NOMO-1 treated with dmso at 0.1 percent for 144 hours (cell line): Measurements from ENCODE around the gene UBTF.

Experiments
- DNase-seq: peaks from one replicate; lab custom pipeline; 2025; ENCODE audit not compliant: unreplicated experiment; lab: John Stamatoyannopoulos, UW

UBTF gene

DNA sequence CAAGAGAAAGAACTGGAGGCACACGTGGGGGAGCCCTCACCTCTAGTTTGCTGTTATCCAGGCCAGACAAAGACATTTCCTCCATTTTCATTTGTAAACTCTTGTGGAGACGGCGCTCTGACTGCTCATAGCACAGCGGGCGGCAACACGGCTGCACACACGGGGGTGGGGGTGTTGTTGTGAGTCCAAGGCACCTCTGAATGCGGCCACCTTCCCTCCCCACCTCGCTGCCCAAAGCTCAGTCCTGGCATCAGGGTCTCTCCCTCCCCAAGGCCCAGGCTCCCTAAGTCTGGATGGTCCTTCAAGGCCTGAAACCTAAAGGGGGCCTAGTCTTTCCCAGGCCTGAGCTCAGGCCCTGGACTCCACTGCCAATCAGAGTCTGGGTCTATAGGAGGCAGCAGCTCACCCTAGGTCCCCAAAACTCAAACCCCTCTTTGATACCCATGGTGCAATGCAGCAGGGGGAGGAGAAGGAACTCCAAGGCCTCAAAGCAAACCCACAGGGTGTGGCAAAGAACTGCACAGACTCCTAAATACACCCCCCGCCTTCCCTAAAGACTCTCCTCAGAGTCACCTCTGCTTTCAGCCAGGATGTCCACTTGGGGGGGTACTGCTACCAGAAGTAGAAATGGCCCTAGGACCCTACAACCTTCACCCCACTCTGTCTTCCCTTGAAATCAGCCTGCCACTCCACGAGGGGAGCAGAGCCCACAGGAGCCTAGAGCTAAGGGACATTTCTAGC is 21.3 kb downstream of the UBTF start:
- peak; percentile 85 for DNase-seq

DNA sequence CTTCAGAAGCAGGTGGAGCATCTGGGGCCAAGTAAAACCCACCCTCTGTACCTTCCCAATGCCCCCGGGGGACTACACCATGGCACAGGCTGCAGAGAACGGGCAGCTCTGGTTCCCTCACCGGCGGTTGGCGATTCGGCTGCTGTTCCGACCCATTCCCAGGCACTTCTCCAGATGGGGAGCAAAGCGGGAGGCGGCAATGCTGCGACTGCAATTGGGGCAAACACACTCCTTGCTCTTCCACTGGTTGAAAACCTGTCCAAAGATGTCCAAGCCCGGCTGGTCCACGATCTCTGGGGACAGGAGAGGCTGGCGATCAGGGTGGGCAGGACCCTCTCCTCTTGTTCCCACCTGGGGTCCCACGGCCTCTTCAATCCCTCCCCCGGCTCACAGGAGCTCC is 22.4 kb downstream of the UBTF start:
- no peak for DNase-seq

DNA sequence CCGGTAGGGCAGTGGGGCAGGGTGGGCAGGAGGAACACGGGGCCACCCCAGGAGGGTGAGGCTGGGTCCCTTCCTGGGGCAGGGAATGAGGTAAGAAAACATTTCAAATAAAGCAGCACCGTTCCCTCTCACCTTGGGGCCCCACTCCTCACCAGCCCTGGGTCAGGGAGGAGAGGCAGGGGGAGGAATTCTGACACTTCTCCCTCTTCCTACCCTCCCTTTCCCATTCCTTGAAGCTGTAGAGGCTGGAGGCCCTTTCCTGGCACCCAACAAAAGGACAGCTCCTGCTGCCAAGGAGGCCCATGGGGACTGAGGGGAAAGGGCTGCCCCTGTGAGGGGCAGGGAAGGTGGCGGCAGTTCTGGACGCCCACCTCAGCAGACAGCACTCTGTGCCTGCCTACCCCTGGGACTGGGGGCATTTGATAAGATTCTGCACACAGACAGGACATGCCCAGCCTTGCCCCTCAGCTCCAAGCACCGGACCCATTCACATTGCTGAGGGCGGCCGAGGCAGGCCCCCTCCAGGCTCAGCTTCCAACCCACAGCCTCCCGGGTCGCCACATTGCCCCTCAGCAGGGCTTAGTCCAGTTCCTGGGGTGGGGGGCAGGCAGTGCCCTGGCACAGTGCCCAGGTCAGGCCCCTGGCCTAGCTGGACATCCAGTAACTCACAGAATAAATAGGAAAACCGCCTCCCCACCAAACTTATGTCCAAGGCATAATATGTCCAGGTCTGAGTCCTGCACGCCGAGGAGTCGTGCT is 26.0 kb downstream of the UBTF start:
- no peak for DNase-seq

DNA sequence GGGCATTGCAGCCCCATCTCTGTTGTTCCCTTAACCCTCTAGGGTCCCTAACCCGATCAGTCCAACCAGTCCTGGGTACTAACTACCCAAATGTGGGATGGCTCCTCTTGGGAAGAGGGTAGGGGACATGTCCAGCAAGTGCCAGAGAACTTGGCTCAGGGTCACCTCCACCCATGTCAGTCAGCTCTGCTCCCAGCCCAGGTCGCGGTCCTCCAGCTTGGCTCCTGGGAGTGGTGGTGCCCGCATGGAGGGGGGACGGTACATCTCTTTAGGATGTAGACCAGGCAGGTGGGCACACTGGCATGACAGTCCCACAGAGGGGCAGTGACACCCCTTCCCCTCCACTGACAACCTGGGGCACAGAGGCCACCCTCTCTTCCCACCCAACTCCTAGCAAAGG is 26.7 kb downstream of the UBTF start:
- DNase-seq = no peak

DNA sequence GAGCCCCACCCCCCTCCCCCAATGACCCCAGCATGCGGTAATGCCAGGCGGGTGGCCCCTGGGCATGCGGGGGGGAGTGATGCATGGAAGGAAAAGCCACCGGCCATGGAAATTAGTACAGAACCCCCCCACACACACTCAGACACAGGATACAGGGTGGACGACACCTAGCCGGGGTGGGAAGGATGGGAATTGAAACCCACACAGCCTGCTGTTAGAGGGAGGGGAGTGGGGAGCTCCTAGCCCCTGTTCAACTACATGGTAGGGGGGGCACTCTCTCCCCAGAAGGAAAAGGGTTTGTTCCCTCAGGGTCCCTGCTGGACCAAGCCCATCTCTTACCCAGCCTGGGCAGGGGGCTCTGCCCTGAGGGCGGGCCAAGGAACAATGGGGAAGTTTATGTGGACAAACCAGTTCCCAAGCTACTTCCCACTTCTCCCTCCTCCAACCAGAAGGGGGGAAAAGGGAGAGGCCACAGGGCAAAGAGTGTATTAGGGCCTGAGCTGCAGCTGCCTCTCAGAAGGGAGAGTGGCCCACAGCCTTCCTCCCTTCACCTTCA is 27.5 kb downstream of the UBTF start:
- no peak for DNase-seq

DNA sequence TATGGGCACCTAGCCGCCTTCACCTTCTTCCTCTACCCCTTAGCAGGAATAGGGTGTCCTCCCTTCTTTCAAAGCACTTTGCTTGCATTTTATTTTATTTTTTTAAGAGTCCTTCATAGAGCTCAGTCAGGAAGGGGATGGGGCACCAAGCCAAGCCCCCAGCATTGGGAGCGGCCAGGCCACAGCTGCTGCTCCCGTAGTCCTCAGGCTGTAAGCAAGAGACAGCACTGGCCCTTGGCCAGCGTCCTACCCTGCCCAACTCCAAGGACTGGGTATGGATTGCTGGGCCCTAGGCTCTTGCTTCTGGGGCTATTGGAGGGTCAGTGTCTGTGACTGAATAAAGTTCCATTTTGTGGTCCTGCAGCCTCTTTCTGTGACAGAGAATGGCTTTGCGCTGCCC is 28.1 kb downstream of the UBTF start:
- no peak for DNase-seq

DNA sequence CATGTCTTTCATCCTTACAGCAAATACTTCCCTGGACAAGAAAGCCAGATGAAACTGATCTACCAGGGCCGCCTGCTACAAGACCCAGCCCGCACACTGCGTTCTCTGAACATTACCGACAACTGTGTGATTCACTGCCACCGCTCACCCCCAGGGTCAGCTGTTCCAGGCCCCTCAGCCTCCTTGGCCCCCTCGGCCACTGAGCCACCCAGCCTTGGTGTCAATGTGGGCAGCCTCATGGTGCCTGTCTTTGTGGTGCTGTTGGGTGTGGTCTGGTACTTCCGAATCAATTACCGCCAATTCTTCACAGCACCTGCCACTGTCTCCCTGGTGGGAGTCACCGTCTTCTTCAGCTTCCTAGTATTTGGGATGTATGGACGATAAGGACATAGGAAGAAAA is 29.0 kb downstream of the UBTF start:
- no peak for DNase-seq

DNA sequence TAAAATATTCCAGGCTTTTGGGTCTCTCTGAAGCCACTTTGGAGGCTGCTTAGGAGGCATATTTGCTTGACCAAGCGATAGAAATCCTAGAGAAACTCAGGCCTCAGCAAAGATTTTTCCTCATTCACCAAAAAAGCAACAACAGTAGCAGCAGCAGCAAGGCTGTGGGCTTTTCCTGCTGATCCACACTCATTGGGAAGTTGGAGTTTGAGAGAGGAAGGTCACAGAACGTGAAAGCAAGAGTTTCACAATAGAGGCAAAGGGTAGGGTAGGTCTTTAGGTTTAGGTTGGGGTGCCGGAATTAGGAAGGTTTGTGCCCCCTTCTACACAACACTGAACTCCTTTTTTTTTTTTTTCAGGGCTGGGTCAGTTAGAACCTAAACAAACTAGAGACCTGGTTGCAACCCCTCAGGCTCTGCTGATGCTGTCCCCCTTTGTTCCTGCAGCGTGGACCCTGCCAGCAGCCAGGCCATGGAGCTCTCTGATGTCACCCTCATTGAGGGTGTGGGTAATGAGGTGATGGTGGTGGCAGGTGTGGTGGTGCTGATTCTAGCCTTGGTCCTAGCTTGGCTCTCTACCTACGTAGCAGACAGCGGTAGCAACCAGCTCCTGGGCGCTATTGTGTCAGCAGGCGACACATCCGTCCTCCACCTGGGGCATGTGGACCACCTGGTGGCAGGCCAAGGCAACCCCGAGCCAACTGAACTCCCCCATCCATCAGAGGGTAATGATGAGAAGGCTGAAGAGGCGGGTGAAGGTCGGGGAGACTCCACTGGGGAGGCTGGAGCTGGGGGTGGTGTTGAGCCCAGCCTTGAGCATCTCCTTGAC is 30.7 kb downstream of the UBTF start:
- DNase-seq = no peak

DNA sequence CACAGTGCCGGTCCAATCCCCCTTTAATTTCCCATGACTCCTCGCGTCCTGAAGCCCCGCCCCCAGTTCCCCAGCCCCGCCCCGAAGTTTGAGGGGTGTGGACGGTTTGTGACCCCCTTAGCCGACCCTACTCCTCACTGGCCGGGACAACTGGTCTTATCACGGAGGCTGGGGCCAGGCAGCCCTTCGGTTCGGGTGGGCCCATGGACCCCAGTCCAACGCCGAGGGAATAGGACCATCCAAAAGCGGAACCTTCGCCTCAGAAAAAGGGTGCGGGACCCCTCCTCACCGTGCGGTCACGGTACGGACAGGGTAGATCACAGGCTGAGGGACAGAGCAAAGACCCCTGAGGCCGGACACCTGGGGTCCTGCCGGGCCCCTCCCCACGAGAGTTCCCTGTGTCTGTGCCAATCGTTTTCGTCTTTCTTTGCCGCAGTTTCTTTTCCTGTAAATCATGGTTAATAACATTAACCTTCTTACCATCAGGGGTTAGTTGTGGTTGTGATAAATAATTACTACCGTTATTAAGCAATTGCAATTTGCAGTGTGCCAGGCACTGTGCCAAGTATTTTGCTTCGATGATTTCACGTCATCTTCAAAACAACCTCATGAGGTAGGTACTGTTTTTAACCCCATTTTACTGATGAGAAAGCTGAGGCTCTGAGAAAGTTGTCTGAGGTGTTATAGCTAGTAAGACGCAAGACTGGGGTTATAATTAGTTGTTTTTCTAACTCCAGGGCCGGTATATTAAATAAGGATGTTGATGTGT is 32.2 kb downstream of the UBTF start:
- DNase-seq = no peak

DNA sequence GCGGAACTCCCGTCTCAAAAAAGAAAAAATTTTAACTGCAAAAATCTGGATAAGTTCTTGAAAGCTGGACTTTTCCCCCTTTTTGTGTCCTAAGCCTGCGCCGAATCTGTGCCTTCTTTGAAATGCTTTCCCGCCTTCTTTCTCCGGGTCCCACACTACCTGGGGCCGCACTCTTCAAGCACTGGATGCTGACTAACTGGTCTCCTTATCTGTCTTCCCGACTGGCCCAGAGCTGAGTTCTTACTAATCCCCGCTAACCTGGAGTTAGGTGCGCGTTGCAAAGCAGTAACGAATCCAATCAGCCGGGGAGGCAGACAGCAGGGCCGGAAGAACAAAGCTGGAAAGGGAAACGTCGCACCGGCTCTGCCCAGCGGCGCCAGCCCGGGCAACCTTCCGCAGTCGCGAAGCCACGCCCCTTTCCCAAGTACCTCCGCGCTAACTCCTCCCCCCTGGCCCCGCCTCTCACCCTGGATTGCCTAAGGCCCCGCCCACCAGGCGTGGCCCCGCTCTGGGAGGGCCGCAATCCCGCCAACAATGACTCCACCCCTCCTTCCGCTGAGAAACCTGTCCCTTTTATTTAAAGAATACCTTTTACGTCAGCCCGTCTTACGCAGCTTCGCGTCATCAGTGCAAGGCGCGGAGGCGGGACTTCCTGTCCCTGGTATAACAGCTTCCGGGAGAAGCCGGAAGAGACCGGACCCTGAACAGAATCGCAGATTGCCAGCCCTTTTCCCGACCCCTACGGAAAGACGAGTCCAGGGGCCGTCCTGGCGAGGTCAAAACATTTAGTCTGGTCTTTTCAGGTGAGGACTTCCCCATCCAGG is 33.0 kb downstream of the UBTF start, which contains the start of gene TMUB2:
TMUB2 (plus strand) TSS at position 666 of the 824 bp plus-strand sequence. CDS start 737 bp downstream, outside the sequence.
- DNase-seq = peak; percentile 99

DNA sequence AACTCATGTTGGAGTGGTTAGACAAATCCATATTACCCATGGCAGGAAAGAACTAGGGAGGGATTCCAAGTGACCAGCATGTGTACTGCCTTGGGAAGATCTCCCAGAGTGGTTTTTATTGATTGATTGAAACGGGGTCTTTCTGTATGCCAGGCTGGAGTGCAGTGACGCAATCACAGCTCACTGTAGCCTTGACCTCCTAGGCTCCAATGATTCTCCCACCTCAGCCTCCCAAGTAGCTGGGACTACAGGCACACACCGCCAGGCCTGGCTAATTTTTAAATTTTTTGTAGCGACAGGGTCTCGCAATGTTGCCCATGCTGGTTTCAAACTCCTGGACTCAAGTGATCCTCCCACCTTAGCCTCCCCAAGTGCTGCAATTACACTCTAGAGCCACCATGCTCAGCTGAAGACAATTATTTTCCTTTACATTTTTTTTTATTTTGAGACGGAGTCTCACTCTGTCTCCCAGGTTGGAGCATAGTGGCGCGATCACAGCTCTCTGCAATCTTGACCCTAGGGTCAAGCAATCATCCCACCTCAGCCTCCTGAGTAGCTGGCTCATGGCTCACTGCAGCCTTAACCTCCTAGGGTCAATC is 35.2 kb downstream of the UBTF start:
- DNase-seq = no peak

DNA sequence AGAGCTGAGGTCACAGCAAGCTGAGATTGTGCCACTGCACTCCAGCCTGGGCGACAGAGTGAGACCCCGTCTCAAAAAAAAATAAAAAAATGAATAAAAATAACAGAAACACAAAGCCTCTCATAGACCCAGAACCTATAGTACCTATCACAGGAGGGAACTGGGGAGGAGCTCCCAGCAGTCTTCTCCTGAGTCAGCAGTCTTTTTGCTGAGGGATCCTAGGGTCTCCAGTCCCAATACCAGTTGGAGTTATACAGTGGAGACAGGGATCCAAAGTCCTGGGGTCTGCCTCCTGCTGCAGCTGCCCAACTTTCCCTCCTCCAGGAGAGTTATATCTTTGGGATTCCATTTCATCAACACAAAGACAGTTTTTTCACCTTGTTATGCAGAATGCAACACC is 36.5 kb downstream of the UBTF start:
- no peak for DNase-seq

DNA sequence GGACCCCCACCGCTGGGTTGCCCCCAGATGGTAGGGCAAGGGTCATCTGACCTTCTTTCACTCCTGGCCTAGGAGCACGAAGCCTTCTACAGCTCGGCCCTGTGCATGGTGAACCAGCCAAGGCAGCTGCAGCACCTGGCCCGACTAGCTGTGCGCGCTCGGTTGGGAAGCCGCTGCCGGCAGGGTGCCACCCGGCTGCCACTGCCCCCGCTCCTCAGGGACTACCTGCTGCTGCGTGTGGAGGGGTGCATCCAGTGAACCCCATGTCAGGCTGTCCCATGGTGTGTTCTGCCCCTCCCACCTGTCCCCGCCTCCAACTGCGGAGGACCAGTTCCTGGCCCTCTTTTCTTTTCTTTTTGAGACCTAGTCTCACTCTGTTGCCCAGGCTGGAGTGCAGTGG is 41.3 kb downstream of the UBTF start:
- DNase-seq = no peak

DNA sequence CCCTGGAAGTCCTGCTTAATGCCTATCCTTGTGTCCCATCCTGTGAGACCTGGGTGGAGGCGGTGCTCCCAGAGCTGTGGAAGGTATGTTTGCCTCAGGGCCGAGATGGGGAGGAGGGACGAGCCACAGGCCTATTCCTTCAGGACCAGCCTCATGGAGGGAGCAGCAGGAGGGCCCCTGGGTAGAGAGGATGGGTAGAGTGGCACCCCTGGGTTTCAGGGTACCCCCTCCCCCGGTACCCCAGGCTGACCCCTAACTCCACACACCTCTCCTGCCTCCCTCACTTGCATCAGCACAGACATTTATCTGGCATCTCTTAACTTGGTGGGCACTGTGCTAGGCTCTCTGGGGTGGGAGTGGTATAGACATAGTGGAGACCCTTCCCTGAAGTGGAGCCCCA is 41.8 kb downstream of the UBTF start:
- no peak for DNase-seq

DNA sequence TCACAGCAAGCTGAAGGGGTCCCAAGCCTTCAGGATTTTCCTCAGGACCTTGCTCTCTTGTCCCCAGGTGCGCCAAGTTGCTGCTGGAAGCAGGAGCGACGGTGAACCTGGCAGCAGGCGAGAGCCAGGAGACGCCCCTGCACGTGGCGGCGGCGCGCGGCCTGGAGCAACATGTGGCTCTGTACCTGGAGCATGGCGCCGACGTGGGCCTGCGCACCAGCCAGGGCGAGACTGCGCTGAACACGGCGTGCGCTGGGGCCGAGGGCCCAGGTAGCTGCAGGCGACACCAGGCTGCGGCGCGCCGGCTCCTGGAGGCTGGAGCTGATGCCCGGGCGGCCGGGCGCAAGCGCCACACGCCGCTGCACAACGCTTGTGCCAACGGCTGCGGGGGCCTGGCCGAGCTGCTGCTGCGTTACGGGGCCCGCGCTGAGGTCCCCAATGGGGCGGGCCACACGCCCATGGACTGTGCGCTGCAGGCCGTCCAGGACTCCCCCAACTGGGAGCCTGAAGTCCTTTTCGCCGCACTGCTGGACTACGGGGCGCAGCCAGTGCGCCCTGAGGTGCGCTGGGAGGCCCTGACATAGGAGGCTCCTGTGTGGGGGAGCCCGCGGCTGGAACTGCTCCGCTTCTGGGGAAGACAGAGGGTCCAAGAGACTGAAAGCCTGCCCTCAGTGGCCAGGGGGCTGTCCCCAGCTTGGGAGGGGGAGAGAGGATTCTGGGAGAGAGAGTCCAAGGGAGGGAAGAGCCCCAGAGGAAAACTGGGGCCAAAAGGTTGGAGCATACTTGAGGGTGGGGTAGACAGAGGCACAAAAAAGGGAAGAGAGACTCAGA is 42.6 kb downstream of the UBTF start:
- no peak for DNase-seq

DNA sequence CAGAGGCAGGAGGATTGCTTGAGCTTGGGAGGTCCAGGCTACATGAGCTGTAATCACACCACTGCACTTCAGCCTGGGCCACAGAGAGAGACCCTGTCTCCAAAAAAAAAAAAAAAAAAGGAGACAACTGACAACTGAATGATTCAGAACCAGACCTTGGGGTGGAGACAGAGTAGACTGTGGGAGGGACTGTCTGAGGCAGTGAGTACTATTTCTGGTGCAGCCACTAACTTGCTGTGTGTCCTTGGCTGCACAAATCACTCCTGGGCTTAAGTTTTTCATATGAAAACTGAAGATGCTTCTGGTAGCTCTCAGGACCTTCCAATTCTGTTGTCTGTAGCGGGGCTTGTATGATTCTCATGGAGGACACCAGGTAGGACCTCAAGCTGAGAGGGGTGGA is 43.2 kb downstream of the UBTF start:
- DNase-seq = no peak

DNA sequence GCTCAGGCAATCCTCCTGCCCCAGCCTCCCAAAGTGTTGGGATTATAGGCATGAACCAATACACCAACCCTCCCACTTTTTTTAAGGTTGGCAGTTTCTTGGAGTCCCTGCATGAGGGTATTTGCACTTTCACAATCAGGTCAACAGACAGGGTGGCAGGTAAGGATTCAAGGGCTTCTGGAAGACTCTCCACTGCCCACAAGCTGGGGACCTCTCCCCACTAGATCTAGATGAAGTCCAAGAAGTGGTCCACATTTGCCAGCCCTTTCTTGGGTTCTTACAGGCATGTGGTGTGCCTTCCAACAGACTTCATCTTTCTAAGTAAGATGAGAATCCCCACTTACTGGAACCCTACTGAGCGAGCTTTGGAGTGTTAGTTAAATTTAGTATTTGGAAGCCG is 45.0 kb downstream of the UBTF start:
- DNase-seq = no peak

DNA sequence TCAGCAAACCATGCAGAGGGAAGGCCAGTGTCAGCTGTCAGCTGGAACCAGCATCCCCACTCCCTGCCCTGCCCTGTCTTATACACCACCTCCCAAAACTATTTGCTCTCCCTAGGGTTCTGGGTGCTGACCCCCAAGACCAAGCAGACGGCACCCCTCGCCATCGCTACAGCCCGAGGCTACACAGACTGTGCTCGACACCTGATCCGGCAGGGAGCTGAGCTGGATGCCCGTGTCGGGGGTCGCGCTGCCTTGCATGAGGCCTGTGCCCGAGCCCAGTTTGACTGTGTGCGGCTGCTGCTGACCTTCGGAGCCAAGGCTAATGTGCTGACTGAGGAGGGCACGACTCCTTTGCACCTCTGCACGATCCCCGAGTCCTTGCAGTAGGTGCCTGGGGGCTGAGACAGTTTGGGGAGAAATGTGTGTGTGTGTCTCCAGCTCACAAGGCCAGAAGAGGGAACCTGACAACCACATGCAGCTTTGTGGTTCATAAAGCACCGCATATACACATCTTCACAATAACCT is 47.5 kb downstream of the UBTF start:
- DNase-seq = no peak
